Rectal smooth muscle tissue (tissue), 1 donor: ENCODE results near the gene SLC7A1.

ENCODE experiments used
- H3K27ac ChIP-seq: one replicate; pipeline ENCODE4 v1.7.0; 2013; ENCODE audit warnings: low read depth, low read length, inconsistent platforms
- H3K27me3 ChIP-seq: one replicate; pipeline ENCODE4 v1.7.0; 2013; ENCODE audit warnings: low read length; ENCODE audit not compliant: control insufficient read depth, insufficient read depth
- H3K36me3 ChIP-seq: one replicate; pipeline ENCODE4 v1.7.0; 2013; ENCODE audit warnings: low read length; ENCODE audit not compliant: control insufficient read depth, insufficient read depth
- H3K4me1 ChIP-seq: one replicate; pipeline ENCODE4 v1.7.0; 2013; ENCODE audit warnings: low read length; ENCODE audit not compliant: control insufficient read depth, insufficient read depth
- H3K4me3 ChIP-seq: one replicate; pipeline ENCODE4 v1.7.0; 2013; ENCODE audit warnings: low read length
- H3K9ac ChIP-seq: one replicate; pipeline ENCODE4 v1.7.0; 2013; ENCODE audit warnings: low read length

Gene SLC7A1

DNA sequence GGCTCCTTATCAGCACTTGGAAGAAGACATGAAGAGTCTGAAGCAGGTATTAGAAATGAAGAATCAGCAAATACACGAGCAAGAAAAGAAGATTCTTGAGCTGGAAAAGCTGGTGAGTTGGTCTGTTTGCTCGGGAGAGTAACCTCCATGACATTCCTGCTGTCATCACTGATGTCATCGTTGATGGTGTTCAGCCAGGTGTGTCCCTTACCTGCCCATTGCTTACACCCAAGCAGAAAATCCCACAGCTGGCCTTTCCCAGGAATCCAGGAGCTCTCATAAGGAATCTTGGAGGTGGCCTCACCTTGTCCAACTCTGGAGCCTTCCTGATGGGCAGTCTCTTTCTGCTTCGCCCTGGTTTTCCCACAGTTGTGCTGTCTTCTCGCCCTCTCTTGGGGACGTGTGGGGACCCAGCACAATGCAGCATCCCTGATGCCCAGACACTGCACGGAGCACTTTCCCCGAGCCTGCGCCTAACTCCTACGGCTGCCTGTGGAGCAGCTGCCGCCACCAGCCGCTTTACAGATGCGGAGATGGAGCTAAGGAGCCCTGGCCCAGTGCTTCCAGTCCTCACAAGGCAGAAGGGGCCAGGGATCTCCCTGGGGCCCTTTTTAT, 97.0 kb downstream of the SLC7A1 start:
- Histone ChIP-seq H3K36me3 (no peaks in the 10 kb centered on the region), H3K9ac (no peak overlapping the region), H3K4me1 (no peaks in the 10 kb centered on the region), H3K4me3 (no peak overlapping the region), H3K27me3 (peaks cover 5% of the 10 kb centered on the region), H3K27ac (no peak overlapping the region)

DNA sequence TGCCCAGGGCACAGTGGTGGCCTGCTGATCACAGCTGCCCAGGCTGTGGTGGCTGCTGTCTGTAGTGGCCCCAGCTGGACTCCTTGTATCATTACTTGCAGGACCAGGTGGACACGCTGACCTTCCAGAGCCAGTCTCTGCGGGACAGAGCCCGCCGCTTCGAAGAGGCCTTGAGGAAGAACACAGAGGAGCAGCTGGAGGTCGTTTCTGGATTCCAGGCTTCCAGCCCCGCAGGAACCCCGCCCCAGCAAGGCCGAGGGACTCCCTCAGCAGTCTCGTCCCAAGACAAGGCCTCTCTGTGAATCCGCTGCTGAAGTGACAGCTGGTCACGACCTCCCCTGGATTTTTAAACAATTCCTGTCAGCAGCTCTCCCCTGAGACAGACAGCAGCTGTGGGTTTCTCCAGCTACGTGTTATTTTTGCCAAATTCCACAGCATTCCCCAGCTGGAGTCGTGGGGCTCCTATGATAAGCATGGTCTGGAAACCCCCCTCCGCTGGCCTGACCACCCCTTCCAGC, 98.3 kb downstream of the SLC7A1 start:
- Histone ChIP-seq H3K4me1 (no peaks in the 10 kb centered on the region), H3K9ac (no peak overlapping the region), H3K36me3 (no peaks in the 10 kb centered on the region), H3K27ac (no peak overlapping the region), H3K4me3 (no peak overlapping the region), H3K27me3 (no peaks in the 10 kb centered on the region)

DNA sequence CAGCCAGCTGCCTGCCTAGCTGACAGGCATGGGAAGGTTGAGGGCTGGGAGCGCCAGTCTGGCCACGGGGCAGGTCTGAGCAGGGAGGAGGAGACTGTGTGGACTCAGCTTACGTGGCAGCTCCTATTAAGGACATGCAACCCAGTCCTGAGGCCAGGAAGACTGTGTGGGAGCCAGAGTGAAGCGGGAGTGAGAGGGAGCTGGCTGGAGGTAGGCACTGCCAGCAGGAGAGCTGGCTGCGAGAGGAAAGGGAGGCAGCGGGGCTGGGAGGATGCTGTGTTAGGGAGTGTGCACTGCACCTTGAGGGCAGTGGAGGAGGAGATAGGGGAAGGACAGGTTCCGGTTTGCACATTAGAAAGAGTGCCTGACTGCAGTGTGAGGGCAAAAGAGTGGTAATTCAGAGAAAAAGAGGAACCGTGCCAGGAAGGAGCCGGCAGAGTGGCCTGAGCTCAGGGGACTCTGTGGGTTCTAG, 99.2 kb downstream of the SLC7A1 start:
- Histone ChIP-seq H3K4me3 (no peak overlapping the region), H3K4me1 (no peaks in the 10 kb centered on the region), H3K9ac (no peak overlapping the region), H3K36me3 (no peaks in the 10 kb centered on the region), H3K27me3 (no peaks in the 10 kb centered on the region), H3K27ac (no peak overlapping the region)

DNA sequence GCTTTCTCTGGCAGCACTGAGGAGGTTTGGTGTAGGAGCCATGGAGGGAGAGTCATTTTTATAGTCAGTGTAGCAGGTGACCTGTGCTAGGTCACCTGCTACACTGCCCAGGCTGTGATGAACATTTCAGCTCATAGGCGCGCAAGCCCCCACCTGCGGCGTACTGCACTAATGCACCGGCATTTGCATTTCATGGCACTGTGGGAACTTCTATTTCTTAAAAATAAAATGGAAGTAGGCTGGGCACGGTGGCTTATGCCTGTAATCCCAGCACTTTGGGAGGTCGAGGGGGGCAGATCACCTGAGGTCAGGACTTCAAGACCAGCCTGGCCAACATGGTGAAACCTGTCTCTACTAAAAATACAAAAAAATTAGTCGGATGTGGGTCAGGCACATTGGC, 101.0 kb downstream of the SLC7A1 start:
- H3K4me3 ChIP-seq: no peak overlapping the region
- no peak overlapping the region for H3K27ac ChIP-seq
- no peaks in the 10 kb centered on the region for H3K4me1 ChIP-seq
- H3K9ac ChIP-seq: no peak overlapping the region
- H3K36me3 ChIP-seq: no peaks in the 10 kb centered on the region
- no peaks in the 10 kb centered on the region for H3K27me3 ChIP-seq

DNA sequence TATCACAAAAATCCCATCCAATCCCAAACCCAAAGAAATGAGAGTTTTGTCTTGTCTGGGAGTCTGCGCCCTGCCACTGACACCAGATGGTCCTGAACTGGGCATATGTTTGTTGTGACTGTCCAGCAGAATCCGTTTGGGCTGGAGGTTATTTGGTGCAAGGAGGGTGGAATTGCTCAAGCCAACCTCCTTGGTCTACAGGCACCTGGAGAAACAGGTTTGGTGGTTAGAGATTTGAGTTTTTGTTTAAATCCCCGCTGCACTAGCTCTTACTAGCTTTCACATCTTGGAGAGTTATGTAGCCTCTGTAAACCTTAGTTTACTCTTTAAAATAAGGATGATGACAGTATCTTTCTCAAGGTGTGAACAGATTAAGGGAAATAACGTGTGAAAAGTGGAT, 101.7 kb downstream of the SLC7A1 start:
- Histone ChIP-seq H3K4me3 (no peak overlapping the region), H3K9ac (no peak overlapping the region), H3K36me3 (no peaks in the 10 kb centered on the region), H3K27me3 (no peaks in the 10 kb centered on the region), H3K4me1 (no peaks in the 10 kb centered on the region), H3K27ac (no peak overlapping the region)

DNA sequence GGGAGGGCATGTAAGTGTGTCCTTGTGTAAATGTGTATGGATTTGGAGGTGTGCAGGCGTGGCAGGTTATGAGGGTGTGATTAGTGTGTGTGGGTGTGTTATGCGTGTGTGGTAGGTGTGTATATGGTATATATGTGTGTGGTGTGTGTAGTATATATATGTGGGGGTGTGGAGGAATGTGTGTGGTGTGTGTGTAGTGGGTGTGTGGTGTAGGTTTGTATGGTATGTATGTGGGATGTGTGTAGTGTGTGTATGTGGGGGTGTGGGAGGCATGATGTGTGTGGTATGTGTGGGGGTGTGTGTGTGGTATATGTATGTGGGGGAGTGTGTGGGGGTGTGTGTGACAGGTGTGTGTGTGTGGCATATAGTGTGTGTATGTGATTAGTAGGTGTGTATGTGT, 104.2 kb downstream of the SLC7A1 start:
- Histone ChIP-seq H3K27me3 (no peaks in the 10 kb centered on the region), H3K9ac (no peak overlapping the region), H3K27ac (no peak overlapping the region), H3K36me3 (no peaks in the 10 kb centered on the region), H3K4me1 (no peaks in the 10 kb centered on the region), H3K4me3 (no peak overlapping the region)

DNA sequence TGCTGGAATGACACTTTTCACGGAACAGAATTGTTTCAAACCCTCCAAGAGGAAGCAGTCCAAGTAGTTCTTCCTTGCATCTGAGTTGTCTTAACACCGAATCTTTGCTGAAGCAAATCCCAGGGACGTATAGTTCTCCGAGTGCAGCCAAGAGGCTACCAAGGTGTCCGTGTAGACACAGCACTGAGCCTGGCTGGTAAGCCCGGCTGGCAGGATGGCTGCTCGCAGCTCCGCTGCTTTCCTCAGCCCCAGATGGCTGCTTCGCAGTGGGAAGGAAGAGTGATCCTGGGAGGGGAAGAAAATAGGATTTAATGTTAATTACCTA, 105.0 kb downstream of the SLC7A1 start:
- Histone ChIP-seq H3K27me3 (no peaks in the 10 kb centered on the region), H3K4me3 (no peak overlapping the region), H3K27ac (no peak overlapping the region), H3K36me3 (no peaks in the 10 kb centered on the region), H3K4me1 (no peaks in the 10 kb centered on the region), H3K9ac (no peak overlapping the region)

DNA sequence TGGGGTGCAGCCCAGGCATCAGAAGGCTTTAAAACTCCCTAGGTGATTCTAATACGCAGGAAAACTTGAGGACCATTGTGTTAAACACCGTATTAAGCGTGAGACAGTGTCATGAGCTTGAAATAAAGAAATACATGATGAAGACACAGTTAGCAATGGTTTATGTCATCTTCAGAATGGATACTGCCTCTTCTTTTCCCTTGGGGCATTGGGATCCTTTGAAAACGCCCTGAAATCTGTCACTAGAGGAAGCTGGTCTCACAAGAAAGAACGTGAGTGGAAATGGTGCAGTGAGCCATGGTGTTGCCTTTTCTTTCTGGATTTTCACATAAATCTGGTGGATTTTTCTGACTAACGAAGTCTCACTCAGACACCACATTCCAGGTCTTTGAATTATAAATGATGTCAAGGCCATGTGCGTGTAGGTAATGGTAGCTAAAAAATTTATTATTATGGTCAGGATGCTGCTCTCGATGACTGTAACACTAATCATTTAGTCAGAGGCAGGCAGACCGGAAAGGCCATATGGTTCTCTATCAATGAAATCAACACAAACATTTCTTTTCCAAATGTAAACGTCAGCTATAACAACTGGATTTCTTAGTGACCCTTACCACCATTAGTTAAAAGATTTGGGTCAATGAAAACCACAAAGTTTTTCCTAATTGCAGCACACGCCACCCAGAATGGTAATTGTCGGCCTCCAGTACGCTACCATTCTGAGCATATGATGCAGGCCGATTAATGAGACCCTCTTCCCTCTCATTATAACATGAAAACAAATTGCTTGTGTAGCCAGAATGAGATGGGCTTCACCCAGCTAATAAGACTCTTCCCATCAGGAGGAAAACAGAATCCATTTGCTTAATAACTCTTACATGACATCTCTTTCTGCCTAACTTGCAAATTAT, 105.6 kb downstream of the SLC7A1 start:
- Histone ChIP-seq H3K9ac (no peak overlapping the region), H3K27ac (no peak overlapping the region), H3K27me3 (no peaks in the 10 kb centered on the region), H3K4me1 (no peaks in the 10 kb centered on the region), H3K36me3 (no peaks in the 10 kb centered on the region), H3K4me3 (no peak overlapping the region)

DNA sequence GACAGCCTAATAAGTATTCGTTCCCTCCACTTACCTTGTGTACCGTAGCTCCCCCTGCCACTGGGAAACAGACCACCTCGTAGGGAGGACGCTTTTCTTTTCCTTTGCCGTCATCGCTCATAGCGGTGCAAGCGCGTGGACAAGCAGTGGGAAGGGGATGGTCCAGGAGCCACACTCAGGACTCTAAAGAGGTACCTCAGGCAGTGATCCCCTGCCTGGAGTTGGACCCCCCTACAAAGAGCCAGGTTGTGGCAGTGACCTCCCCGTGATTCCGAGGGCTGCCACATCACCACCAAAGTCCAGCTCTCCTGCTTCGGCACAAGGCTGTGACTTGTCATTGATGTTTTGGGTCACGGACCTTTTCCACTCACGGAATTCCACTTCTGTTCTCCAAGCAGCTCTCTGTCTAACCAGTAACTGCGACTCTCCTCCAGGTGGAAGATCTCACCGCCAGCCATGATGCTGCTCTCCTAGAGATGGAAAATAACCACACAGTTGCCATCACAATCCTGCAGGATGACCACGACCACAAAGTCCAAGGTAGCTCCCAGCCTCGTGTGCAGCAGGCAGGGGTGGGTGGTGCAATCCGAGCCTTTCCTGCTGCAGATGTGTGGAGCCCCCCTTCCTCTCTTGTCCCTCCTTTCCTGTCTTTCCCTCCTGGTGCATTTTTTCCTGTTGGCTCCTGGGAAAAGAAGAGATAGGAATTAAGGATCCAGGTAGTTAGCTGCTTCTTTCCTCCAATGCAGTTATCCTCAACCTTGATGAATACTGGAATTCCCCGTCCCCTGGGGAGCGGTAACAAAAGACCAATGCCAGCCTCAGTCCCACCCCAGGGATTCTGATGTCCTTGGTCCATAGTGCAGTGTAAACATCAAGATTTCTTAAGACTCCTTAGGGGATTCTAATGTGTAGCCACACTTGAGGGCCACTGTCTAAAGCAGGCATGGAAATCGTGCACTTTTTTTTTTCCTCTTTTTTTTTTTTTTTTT, 107.7 kb downstream of the SLC7A1 start:
- Histone ChIP-seq H3K27me3 (no peaks in the 10 kb centered on the region), H3K9ac (no peak overlapping the region), H3K27ac (no peak overlapping the region), H3K4me3 (no peak overlapping the region), H3K36me3 (no peaks in the 10 kb centered on the region), H3K4me1 (no peaks in the 10 kb centered on the region)

DNA sequence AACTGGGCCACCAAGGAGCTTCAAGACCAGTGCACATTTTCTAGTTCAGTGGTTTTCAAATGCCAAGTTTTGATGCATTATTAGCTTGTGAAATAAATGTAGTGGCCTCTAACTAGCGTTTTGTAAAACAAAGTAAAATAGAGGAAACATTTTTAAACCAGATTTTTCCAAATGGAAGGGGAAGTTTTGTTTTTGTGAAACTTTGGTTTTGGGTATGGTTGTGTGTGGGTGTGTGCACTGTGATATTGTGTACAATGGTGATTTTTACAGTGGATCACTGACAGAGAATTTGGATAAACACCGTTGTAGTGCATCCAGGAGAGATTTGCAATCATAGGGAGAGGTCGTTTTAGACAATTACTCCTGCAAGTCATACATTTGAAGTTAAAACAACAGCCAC, 108.9 kb downstream of the SLC7A1 start:
- H3K4me3 ChIP-seq: no peak overlapping the region
- no peaks in the 10 kb centered on the region for H3K4me1 ChIP-seq
- H3K36me3 ChIP-seq: no peaks in the 10 kb centered on the region
- no peak overlapping the region for H3K9ac ChIP-seq
- no peaks in the 10 kb centered on the region for H3K27me3 ChIP-seq
- no peak overlapping the region for H3K27ac ChIP-seq

DNA sequence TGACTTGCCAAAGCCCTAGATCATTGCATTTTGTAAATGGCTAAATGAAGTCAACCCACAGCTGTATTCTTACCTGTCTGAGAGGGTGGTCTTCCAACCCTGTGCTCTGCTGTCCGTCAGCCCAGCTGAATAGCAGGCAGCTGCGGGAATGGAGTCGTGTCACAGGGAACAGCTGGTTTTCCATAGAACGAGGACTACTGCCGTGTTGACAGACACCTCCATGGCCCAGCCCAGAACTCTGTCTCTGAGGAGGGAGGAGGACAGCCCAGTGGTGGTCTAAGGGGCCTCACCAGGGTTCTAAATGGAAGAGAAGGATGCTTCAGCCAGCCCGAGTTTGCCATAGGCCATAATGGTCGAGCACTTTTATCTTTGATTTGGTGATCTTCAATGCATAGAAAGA, 110.7 kb downstream of the SLC7A1 start:
- Histone ChIP-seq H3K27ac (no peak overlapping the region), H3K9ac (no peak overlapping the region), H3K4me1 (no peaks in the 10 kb centered on the region), H3K4me3 (no peak overlapping the region), H3K36me3 (no peaks in the 10 kb centered on the region), H3K27me3 (no peaks in the 10 kb centered on the region)

DNA sequence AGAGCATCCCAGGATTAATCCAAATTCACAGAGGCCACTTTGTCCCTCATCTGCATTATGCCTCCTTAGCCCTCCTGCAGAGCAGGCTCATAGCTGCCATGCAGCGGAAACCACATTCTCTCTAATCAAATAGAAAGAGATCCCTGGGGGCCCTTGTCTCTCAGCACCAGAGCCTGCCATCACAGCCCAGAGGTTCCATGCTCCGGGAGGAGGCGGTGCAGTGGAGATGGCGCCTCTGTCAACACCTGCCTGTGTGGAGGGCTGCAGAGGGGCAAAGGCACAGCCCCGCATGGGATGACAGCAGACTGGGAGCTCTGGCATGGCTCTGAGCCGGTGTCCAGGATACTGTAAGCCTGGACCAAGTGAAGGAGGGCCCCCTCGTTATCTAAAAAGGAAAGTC, 111.3 kb downstream of the SLC7A1 start:
- Histone ChIP-seq H3K4me1 (no peaks in the 10 kb centered on the region), H3K27ac (no peak overlapping the region), H3K9ac (no peak overlapping the region), H3K4me3 (no peak overlapping the region), H3K36me3 (no peaks in the 10 kb centered on the region), H3K27me3 (no peaks in the 10 kb centered on the region)
